GM21390 (cell line): ENCODE data around the gene CD86.
A peak's percentile ranks its signal among the peaks of the same experiment; 100 is the strongest.

Experiments used
- ATAC-seq: cut with Tn5 transposase; IDR thresholded peaks from one replicate; pipeline ENCODE4 v1.9.1; 2021; ENCODE audit not compliant: unreplicated experiment

The CD86 gene

DNA sequence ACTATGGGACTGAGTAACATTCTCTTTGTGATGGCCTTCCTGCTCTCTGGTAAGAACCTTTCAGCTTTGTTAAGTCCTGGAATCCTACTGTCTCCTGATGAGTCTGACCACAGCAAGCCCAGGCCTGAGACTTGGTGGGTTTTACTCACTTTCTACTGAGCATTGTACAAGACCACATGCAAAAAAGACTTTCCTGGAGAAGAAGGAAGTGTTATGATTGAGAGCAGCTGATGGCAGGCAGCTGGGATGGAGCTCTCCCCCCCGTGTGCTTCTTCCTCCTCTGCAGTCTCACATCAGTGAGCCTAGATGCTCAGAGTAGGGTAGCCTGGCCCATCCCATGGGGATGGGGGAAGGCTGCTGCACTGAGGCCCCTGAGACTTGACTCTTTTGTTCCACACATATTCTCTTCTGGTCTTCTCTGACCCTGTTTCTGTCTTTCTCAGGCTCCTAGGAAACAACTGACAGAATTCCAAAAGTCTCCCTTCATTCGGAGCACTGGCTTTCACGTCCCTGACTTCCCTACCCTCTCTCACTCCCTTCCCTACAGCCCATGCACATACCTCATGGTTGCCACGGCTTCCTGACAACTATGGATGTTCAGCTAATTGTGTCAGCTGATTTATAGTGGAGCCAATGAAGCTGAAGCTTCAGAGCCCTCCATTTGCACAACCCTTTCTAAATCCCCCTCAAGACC is 36.6 kb downstream of the CD86 start:
- ATAC-seq, result peak; percentile 52

GRCh38 chr3:122092460-122093165 is 37.5 kb downstream of the CD86 start:
- no peak for ATAC-seq

GRCh38 chr3:122094125-122094524 is 39.0 kb downstream of the CD86 start:
- ATAC-seq, result peak; percentile 47

GRCh38 chr3:122094693-122095092 is 39.5 kb downstream of the CD86 start:
- no peak for ATAC-seq

GRCh38 chr3:122097141-122097540 is 42.0 kb downstream of the CD86 start:
- no peak for ATAC-seq

DNA sequence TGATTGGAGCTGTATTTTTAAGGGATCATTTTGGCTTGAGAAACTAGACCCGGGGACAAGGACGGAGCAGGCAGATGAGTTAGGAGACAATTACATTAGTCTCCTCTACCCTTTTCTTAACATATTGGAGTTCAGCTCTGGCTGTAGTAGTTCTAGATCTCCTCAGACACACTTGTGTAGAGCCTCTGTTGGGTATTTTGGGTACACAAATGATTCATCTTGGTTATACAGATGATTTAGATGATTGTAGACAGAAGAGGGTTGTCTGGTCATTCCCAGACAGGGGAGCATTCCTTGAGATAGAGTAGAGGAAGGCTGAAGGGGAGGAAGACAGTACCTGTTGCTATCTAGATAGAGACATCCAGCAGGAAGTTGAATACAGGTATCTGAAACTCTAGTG is 43.4 kb downstream of the CD86 start:
- no peak for ATAC-seq

DNA sequence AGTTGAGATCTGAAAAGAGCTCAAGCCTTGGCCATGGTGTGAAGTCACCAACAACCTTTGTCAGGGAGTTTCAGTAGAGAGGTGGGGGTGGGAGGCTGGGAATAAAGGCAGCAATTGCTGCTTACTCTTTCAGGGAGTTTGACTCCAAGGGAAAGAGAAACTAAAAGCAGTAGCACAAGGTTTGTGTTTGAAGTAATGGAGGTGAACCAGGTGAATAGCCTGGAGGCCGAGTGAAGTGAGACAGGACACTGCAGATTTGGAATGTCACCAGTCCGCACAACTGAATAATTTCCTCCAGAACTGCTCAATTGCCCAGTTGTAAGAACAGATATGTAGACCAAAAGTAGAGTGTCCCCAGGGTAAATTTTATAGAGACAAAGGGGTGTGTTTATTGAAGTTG is 44.1 kb downstream of the CD86 start:
- ATAC-seq, result no peak

GRCh38 chr3:122100083-122100482 is 44.9 kb downstream of the CD86 start:
- no peak for ATAC-seq

GRCh38 chr3:122100591-122101463 is 45.7 kb downstream of the CD86 start:
- peak; percentile 35 for ATAC-seq

DNA sequence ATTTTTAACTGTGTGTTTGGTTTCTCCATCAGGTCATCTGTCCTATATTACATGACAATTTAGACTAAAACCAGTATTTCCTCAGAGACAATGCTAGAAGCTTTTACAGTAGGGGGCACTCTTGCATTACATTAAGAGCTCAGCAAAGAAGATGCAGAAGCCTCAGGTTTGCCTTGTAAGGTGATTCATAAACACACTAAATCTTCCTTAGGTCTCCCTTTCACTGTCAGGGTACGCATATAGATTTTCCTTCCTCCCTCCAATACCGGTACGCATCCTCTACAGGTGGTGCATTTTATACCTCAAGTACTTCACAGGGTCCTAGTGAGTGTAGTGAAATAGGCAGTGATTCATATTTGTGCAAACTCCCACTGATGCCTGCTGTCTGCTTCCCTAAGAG is 46.5 kb downstream of the CD86 start:
- peak; percentile 45 for ATAC-seq

- ATAC-seq, result peak; percentile 38
These were observed 47.2 kb downstream of the CD86 start for GRCh38 chr3:122102191-122102935.

GRCh38 chr3:122103821-122104514 is 48.8 kb downstream of the CD86 start:
- no peak for ATAC-seq

DNA sequence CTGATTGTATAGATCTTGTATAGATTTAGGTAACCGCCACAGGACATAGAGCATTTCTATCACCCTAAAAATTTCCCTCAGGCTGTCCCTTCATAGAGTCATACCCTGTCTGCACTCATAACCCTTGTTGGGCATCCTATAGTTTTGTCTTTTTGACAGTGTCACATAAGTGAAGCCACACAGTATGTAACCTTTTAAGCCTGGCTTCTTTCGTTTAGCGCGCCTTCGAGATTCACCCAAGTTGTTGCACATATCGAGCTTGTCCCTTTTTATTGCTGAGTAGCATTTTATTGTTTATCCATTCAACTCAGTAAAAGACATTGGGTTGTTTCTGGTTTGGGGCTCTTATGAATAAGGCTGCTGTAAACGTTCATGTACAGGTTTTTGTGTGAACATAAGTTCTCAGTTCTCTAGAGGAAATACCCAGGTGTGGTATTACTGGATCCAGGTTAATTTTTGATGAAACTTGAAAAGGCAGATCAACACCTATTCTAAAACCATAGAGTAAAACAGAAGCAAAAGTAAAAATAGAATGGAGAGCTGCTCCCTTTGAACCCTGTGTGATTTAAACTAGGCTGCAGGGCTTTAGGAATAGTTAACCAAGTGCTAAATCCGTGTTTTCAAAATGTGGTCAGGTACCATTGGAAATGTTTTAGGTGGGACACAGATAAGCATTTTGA is 49.5 kb downstream of the CD86 start:
- ATAC-seq, result no peak

- no peak for ATAC-seq
These were observed 50.5 kb downstream of the CD86 start for GRCh38 chr3:122105626-122106025.

DNA sequence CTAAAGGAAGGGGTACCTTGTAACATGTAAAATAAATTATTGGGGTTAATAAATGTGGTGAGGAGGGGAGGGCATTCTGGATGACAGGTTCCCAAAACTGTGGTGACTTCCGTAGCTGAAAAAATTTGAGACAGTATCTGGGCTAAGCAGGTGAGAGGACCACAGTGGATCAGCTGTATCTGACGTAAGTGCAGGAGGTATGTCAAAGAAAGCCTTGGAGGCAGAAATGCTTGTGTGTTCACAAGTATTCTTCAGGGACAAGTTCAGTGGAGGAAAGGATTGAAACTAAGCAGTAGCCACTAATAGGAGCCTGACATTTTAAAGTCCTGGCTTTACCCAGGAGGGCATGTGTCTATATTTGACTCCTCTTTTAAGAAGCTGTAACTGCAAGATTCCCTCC is 52.0 kb downstream of the CD86 start:
- no peak for ATAC-seq

- no peak for ATAC-seq
These were observed 56.8 kb downstream of the CD86 start for GRCh38 chr3:122111974-122112373.

DNA sequence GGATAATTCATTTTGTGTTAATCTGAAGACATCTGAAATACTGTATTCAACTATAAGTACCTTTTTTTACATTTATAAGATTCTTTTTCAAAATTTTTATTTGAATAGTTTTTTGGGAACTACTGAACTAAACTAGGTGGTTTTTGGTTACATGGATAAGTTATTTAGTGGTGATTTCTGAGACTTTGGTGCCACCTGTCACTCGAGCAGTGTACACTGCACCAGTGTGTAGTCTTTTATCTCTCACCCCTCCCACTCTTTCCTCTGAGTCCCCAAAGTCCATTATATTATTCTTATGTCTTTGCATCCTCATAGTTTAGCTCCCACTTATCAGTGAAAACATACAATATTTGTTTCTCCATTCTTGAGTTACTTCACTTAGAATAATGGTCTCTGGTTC is 57.6 kb downstream of the CD86 start:
- ATAC-seq, result no peak

GRCh38 chr3:122123850-122124249 is 68.7 kb downstream of the CD86 start:
- no peak for ATAC-seq

DNA sequence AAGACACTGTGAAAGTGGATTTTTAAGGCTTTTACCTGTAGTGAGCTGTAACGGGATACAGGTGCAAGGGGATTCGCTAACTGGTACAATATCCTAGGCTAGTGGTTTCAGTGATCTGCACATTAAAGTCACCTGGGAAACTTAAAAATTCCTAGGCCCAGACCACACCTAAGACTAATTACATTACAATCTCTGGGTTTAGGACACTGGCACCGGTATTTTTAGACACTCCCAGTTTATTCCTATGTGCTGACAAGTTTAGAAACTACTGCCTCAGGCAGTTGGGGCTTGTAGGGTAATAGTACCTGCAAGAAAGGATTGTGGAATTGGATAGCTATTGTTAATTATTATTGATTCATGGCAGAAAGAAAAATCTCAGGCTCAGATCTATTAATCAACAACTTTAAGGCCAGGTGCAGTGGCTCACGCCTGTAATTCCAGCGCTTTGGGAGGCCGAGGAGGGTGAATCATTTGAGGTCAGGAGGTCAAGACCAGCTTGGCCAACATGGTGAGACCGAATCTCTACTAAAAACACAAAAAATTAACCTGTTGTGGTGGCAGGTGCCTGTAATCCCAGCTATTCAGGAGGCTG is 77.9 kb downstream of the CD86 start:
- ATAC-seq, result no peak

DNA sequence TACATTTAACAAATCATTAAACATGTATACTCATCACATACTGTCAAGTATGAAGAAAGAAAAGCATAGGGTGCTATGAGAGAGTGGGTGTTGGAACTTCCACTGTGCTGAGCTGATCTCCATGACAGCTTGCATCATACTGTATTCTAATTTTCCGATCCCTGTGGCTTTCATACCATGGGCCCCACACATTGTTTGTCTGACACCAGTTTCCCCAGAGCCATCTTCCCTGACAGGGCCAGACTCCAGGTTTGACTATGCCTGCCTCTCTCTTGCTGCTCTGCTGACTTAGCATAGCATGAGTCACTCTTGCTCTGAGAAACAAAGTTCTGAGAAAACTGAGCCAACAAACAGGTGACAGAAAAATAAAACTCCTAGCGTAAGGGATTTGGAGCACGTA is 91.3 kb downstream of the CD86 start:
- peak; percentile 91 for ATAC-seq
